ENCODE data around the gene OR51A2.

OR51A2 gene

DNA sequence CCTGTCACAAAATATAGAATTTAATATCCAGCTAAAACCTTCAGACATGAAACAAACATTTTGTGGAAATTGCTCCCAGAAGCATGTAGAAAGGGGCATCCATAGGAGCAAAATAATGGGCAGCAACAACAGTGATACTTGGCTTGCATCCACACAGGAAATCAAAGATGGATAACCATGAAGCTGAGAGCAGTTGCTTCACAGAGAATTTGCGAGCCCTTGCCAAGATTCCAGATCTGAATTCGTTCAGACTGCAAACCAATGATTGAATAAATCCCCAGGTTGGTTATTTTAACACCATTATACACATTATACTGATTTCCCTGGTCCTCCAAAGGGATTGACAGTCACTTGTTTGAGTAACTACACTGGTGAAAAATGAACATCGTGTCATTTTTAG is 23.5 kb upstream of the OR51A2 start:
- TF ChIP-seq, protein P1, sequence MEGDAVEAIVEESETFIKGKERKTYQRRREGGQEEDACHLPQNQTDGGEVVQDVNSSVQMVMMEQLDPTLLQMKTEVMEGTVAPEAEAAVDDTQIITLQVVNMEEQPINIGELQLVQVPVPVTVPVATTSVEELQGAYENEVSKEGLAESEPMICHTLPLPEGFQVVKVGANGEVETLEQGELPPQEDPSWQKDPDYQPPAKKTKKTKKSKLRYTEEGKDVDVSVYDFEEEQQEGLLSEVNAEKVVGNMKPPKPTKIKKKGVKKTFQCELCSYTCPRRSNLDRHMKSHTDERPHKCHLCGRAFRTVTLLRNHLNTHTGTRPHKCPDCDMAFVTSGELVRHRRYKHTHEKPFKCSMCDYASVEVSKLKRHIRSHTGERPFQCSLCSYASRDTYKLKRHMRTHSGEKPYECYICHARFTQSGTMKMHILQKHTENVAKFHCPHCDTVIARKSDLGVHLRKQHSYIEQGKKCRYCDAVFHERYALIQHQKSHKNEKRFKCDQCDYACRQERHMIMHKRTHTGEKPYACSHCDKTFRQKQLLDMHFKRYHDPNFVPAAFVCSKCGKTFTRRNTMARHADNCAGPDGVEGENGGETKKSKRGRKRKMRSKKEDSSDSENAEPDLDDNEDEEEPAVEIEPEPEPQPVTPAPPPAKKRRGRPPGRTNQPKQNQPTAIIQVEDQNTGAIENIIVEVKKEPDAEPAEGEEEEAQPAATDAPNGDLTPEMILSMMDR (IDR thresholded peaks at IDR 0.05; ENCODE audit: extremely low read depth, insufficient read depth, missing control alignments) = no peak
- in situ Hi-C loops (cut with MboI; ENCODE audit: low pct_unique_long_range_greater_than_20kb, low sequenced_read_pairs, unreplicated experiment) = loop anchor here (25.0 kb wide), 1 partner anchor 342 kb away; the partner anchor contains the start of genes OR51D1 and OR51E1
- DNase-seq (ENCODE audit: low spot score) = no peak

DNA sequence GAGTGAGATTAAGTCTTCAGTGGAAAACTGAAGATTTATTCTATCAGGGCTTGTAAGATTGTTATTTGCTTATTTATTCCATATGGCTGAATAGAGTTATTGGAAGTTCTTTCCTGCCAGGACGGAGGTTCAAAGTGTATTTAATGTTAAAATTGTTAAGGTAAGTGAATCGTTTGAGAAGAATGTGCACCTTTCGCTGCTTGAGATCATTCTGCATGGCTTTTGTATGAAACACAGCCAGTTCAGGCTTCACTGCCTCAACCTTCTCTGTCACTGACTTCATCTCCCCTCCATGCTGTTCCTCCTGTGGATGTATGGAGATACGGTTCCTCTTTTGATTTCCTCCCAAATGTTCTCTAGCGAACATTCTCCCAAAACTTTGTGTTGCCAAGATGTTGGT is 19.9 kb upstream of the OR51A2 start:
- in situ Hi-C loops (cut with MboI; ENCODE audit: low pct_unique_long_range_greater_than_20kb, low sequenced_read_pairs, unreplicated experiment) = loop anchor here (25.0 kb wide), 1 partner anchor 338 kb away; the partner anchor contains the start of genes OR51D1 and OR51E1
- no peak for DNase-seq (ENCODE audit: low spot score)
- TF ChIP-seq, protein P1 (IDR thresholded peaks at IDR 0.05; ENCODE audit: extremely low read depth, insufficient read depth, missing control alignments) = no peak

GRCh38 chr11:4962816-4963215 is 7.3 kb upstream of the OR51A2 start:
- TF ChIP-seq, protein P1 (IDR thresholded peaks at IDR 0.05; ENCODE audit: extremely low read depth, insufficient read depth, missing control alignments) = no peak
- in situ Hi-C loops (cut with MboI; ENCODE audit: low pct_unique_long_range_greater_than_20kb, low sequenced_read_pairs, unreplicated experiment) = no loop called here
- no peak for DNase-seq (ENCODE audit: low spot score)

GRCh38 chr11:4960877-4961276 is 5.4 kb upstream of the OR51A2 start:
- DNase-seq (ENCODE audit: low spot score) = no peak
- TF ChIP-seq, protein P1 (IDR thresholded peaks at IDR 0.05; ENCODE audit: extremely low read depth, insufficient read depth, missing control alignments) = no peak
- in situ Hi-C loops (cut with MboI; ENCODE audit: low pct_unique_long_range_greater_than_20kb, low sequenced_read_pairs, unreplicated experiment) = no loop called here

GRCh38 chr11:4957396-4957795 is 1.9 kb upstream of the OR51A2 start:
- TF ChIP-seq, protein P1 (IDR thresholded peaks at IDR 0.05; ENCODE audit: extremely low read depth, insufficient read depth, missing control alignments) = no peak
- in situ Hi-C loops (cut with MboI; ENCODE audit: low pct_unique_long_range_greater_than_20kb, low sequenced_read_pairs, unreplicated experiment) = no loop called here
- no peak for DNase-seq (ENCODE audit: low spot score)

GRCh38 chr11:4947505-4947904 is 8.0 kb downstream of the OR51A2 start, which contains the start of gene OR51A4:
Gene OR51A4 (minus strand): TSS chr11:4947605. CDS start chr11:4947100, 505 bp downstream.
- in situ Hi-C loops (cut with MboI; ENCODE audit: low pct_unique_long_range_greater_than_20kb, low sequenced_read_pairs, unreplicated experiment) = no loop called here
- TF ChIP-seq, protein P1 (IDR thresholded peaks at IDR 0.05; ENCODE audit: extremely low read depth, insufficient read depth, missing control alignments) = no peak
- DNase-seq (ENCODE audit: low spot score) = no peak

GRCh38 chr11:4936745-4937144 is 18.8 kb downstream of the OR51A2 start:
- TF ChIP-seq, protein P1 (IDR thresholded peaks at IDR 0.05; ENCODE audit: extremely low read depth, insufficient read depth, missing control alignments) = no peak
- DNase-seq (ENCODE audit: low spot score) = no peak

More at GRCh38 chr11:4936745-4937144, 18.8 kb downstream of the OR51A2 start:
- in situ Hi-C loops (cut with MboI; ENCODE audit: low pct_unique_long_range_greater_than_20kb, low sequenced_read_pairs, unreplicated experiment) = no loop called here

Data from GM13977 (cell line).